ENCODE results near the gene IDH3B. TPM values are rescaled to one million over a fixed set of nuclear protein-coding genes. Genes with fewer than 3 reads are reported as not detected.

Gene IDH3B
- total and polyA plus RNA-seq, 2 donors (not counting 3 experiments of a cell fraction or from before 2014, with no cell fraction given) = 86.9 to 177 TPM

DNA sequence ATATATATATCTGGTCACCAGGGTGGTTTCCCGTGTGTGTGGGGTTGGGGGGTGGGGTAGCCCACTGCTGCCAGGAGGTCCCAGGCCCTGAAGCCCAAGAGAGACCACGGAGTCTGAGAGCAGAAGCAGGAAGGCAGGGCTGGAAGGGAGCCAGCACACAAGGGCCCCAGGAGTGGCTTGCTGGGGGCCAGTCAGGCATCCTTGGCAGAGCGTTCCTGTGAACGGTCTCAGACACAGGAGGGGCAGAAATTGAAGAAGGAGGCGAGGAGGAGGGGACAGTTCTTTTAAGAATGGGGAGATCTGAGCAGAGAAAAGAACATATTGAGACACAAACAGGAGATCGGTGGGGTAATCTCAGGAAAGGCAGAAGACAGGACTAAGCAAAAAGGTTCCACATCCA lies 26.7 kb upstream of the IDH3B start:
- dilution Hi-C loops (cut with MboI; ENCODE audit: extremely low pct_ligation_motif_present, low sequenced_read_pairs) = no loop called here
- peaks cover 33 to 58% of the 10 kb centered on the region in 2 experiments for H3K27me3 ChIP-seq (ENCODE audit: control insufficient read depth in 2 of 2, insufficient read depth in 2 of 2, low read length in 2 of 2)
- CTCF ChIA-PET = interaction anchor here (2.4 to 2.7 kb wide), 2 partner anchors 50 to 53 kb away, joined by 17 to 23 read pairs; no protein-coding TSS in a partner anchor

More for the DNA sequence above, 26.7 kb upstream of the IDH3B start:
- no TSS peak for BruUV-seq (replicated peaks)
- H3K9me3 ChIP-seq (replicated peaks; ENCODE audit: control insufficient read depth, insufficient read depth, low read length) = no peaks in the 10 kb centered on the region
- no peak overlapping the region for H3K9ac ChIP-seq (replicated peaks; ENCODE audit: extremely low read depth, insufficient read depth, low read length)
- no peak overlapping the region for H3K4me3 ChIP-seq (replicated peaks in 1 of 3; ENCODE audit: insufficient read depth in 1 of 3, low read depth in 1 of 3, low read length in 3 of 3)
- FAIRE-seq (no peak), DNase-seq (ENCODE audit: low read depth, low spot score) (no peak)
- POLR2A ChIA-PET = no interaction called here
- H3K9me1 ChIP-seq (replicated peaks; ENCODE audit: control insufficient read depth, extremely low read depth, insufficient read depth, low read length) = no peaks in the 10 kb centered on the region
- no peak overlapping the region for H2AFZ ChIP-seq (ENCODE audit: low read depth, low read length)
- intact Hi-C loops (cut with micrococcal nuclease) = no loop called here
- H3K27ac ChIP-seq (ENCODE audit: insufficient read depth, low read depth, low read length) = no peak overlapping the region
- TF ChIP-seq POLR2AphosphoS5 (IDR thresholded peaks at IDR 0.05; ENCODE audit: insufficient read depth, low read depth, low read length) (no peak), CTCF (IDR thresholded peaks at IDR 0.05; ENCODE audit: extremely low read depth in 1 of 2, insufficient read depth in 1 of 2, low read depth in 1 of 2, low read length in 2 of 2) (no peak), EZH2 (IDR thresholded peaks at IDR 0.05; ENCODE audit: borderline replicate concordance, low read depth, low read length, severe bottlenecking) (no peak), JUN (IDR thresholded peaks at IDR 0.05; ENCODE audit: borderline replicate concordance, insufficient read depth, insufficient read length, low read depth) (no peak), POLR2A (IDR thresholded peaks at IDR 0.05; ENCODE audit: low read depth, low read length) (no peak), MYC (IDR thresholded peaks at IDR 0.05; ENCODE audit: low read depth, low read length) (no peak), FOS (IDR thresholded peaks at IDR 0.05; ENCODE audit: borderline replicate concordance, insufficient read depth, low read length) (no peak)
- TF ChIP-seq, protein P1, sequence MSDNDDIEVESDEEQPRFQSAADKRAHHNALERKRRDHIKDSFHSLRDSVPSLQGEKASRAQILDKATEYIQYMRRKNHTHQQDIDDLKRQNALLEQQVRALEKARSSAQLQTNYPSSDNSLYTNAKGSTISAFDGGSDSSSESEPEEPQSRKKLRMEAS (IDR thresholded peaks at IDR 0.05; ENCODE audit: insufficient read depth, insufficient read length) = no peak
- H3K79me2 ChIP-seq (ENCODE audit: control insufficient read depth, insufficient read depth, low read length) = no peaks in the 10 kb centered on the region
- no peaks in the 10 kb centered on the region for H3K36me3 ChIP-seq (ENCODE audit: control insufficient read depth in 2 of 2, extremely low read depth in 1 of 2, insufficient read depth in 2 of 2, low read length in 2 of 2)
- peaks cover 4% of the 10 kb centered on the region for H3K4me1 ChIP-seq (ENCODE audit: control insufficient read depth, extremely low read depth, insufficient read depth, low read length)
- no peak overlapping the region for H3K4me2 ChIP-seq (ENCODE audit: insufficient read depth, low read length)
- peaks cover 2% of the 10 kb centered on the region for H4K20me1 ChIP-seq (replicated peaks; ENCODE audit: control insufficient read depth, extremely low read depth, insufficient read depth, low read length)
